HEK293T (cell line): ENCODE data around the gene SLC7A14.

Source experiments
- CTCF ChIA-PET: fragments of 350-600 bp; formaldehyde crosslinking; extraction: SDS; loops from one replicate; lab custom pipeline; 2021; ENCODE audit warnings: antibody characterized with exemption, inconsistent platforms; lab: Yijun Ruan, JAX
- POLR2A ChIA-PET: fragments of 350-600 bp; formaldehyde crosslinking; extraction: SDS; loops from one replicate; lab custom pipeline; 2020; ENCODE audit warnings: antibody characterized with exemption, inconsistent platforms; lab: Yijun Ruan, JAX
- DNase-seq: peaks from one replicate; pipeline ENCODE4 v3.0.0; 2012; ENCODE audit warnings: mixed read lengths; ENCODE audit errors: extremely low spot score
- ARNT ChIP-seq: fragments of 450-650 bp; IDR thresholded peaks from 2 replicates; pipeline ENCODE4 v1.6.1; 2017; ENCODE audit warnings: mild to moderate bottlenecking
- BHLHE40 ChIP-seq: fragments of 450-650 bp; IDR thresholded peaks from 2 replicates; pipeline ENCODE4 v1.6.1; 2016; ENCODE audit warnings: mild to moderate bottlenecking, moderate library complexity, borderline replicate concordance
- CTBP1 ChIP-seq: fragments of 450-650 bp; IDR thresholded peaks from 2 replicates; pipeline ENCODE4 v1.6.1; 2016; ENCODE audit warnings: borderline replicate concordance
- ELF4 ChIP-seq: fragments of 450-650 bp; IDR thresholded peaks from 2 replicates; pipeline ENCODE4 v1.6.1; 2017; ENCODE audit warnings: antibody characterized with exemption
- FOXA1 ChIP-seq: fragments of 450-650 bp; IDR thresholded peaks from 2 replicates; pipeline ENCODE4 v1.6.1; 2016; ENCODE audit warnings: mild to moderate bottlenecking
- FOXK2 ChIP-seq: fragments of 450-650 bp; IDR thresholded peaks from 2 replicates; pipeline ENCODE4 v1.6.1; 2016; ENCODE audit warnings: mild to moderate bottlenecking
- FOXM1 ChIP-seq: fragments of 450-650 bp; IDR thresholded peaks from 2 replicates; pipeline ENCODE4 v1.6.1; 2017; ENCODE audit warnings: mild to moderate bottlenecking, borderline replicate concordance
- HDGF ChIP-seq: fragments of 450-650 bp; IDR thresholded peaks from 2 replicates; pipeline ENCODE4 v1.6.1; 2017; ENCODE audit warnings: antibody characterized with exemption, borderline replicate concordance
- L3MBTL2 ChIP-seq: fragments of 450-650 bp; conservative IDR thresholded peaks from 2 replicates; pipeline ENCODE4 v1.6.1; 2016; ENCODE audit warnings: mild to moderate bottlenecking
- LEF1 ChIP-seq: fragments of 450-650 bp; IDR thresholded peaks from 2 replicates; pipeline ENCODE4 v1.6.1; 2017; ENCODE audit warnings: mild to moderate bottlenecking, borderline replicate concordance
- NFRKB ChIP-seq: fragments of 450-650 bp; IDR thresholded peaks from 2 replicates; pipeline ENCODE4 v1.6.1; 2016; ENCODE audit warnings: mild to moderate bottlenecking, moderate library complexity
- PKNOX1 ChIP-seq: fragments of 450-650 bp; IDR thresholded peaks from 2 replicates; pipeline ENCODE4 v1.6.1; 2016
- SP1 ChIP-seq: fragments of 450-650 bp; IDR thresholded peaks from 2 replicates; pipeline ENCODE4 v1.6.1; 2017
- SUZ12 ChIP-seq: fragments of 450-650 bp; IDR thresholded peaks from 2 replicates; pipeline ENCODE4 v1.6.1; 2016; ENCODE audit warnings: mild to moderate bottlenecking
- TARDBP ChIP-seq: fragments of 450-650 bp; IDR thresholded peaks from 2 replicates; pipeline ENCODE4 v1.6.1; 2016
- ZNF384 ChIP-seq: fragments of 450-650 bp; IDR thresholded peaks from 2 replicates; pipeline ENCODE4 v1.6.1; 2016

SLC7A14 gene

DNA sequence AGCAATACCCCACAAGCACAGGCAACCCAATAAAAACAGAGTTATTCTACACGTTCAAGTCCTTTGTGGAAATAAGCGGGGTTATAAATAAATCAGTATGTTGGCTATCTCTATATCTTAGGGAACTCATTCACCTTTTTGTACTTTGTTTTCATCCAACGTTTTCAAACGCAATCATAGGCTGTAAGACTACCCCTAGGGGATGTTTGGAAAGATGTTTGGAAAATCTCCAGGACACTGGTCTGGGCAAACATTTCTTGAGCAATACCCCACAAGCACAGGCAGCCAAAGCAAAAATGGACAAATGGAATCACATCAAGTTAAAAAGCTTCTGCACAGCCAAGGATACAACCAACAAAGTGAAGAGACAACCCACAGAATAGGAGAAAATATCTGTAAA, 97.1 kb downstream of the SLC7A14 start:
- TF ChIP-seq SP1 (no peak), ARNT (no peak), LEF1 (no peak), BHLHE40 (no peak), L3MBTL2 (no peak), FOXA1 (no peak), SUZ12 (no peak), PKNOX1 (no peak), ZNF384 (no peak), ELF4 (no peak), NFRKB (no peak), TARDBP (no peak)
- ChIA-PET POLR2A (no interaction called here), CTCF (no interaction called here)
- DNase-seq: no peak

DNA sequence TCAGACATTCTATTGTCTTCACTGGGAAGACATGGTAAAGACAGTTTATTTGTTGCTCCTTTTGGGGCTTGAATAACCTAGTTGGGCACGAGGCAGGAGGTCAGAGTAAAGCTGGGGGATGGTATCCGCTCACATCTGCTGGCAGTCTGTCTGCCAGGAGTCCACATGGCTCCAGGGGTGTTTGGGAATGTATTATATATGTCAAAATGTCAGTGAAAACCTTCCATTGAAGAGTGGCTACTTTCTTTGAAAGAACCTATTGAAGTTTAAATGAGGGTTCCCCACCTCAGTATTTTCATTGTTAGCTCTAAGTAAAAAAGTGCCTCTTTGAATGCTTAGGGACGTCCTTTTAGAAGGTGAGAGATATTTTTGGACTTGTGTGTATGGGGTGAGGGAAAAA, 98.8 kb downstream of the SLC7A14 start:
- no peak for DNase-seq
- ChIA-PET POLR2A (no interaction called here), CTCF (interaction anchor here (0.7 to 1.2 kb wide), 2 partner anchors 11 to 513 kb away, joined by 3 read pairs; no protein-coding TSS in a partner anchor)
- TF ChIP-seq ZNF384 (no peak), ELF4 (no peak), HDGF (no peak), PKNOX1 (no peak), SUZ12 (no peak), BHLHE40 (no peak), TARDBP (no peak), LEF1 (no peak)

DNA sequence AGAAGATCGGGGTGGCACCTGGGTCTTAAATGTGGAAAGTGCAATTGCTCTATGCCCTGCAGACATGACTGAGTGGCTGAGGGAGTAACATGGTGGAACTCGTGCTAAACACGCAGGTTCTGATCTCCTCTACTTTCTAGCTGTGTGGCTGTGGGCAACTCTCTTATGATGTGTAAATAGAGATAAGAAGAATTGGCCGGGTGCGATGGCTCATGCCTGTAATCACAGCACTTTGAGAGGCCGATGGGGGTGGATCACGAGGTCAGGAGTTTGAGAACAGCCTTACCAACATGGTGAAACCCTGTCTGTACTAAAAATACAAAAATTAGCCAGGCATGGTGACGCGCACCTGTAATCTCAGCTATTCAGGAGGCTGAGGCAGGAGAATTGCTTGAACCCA, 99.5 kb downstream of the SLC7A14 start:
- ChIA-PET POLR2A (no interaction called here), CTCF (interaction anchor here (1.2 kb wide), 1 partner anchor 513 kb away, joined by 3 read pairs; no protein-coding TSS in a partner anchor)
- DNase-seq: no peak
- no peak for TF ChIP-seq ELF4

GRCh38 chr3:170485696-170486095, 100.2 kb downstream of the SLC7A14 start:
- TF ChIP-seq FOXK2 (no peak), PKNOX1 (no peak), LEF1 (no peak), HDGF (no peak), FOXM1 (no peak), ELF4 (no peak), SP1 (no peak), SUZ12 (no peak), ARNT (no peak), ZNF384 (no peak), BHLHE40 (no peak), TARDBP (no peak), FOXA1 (no peak), L3MBTL2 (no peak), CTBP1 (no peak)
- CTCF ChIA-PET: interaction anchor here (1.3 kb wide), 1 partner anchor 9 kb away, joined by 4 read pairs; no protein-coding TSS in a partner anchor
- DNase-seq: no peak
- POLR2A ChIA-PET: no interaction called here

- POLR2A ChIA-PET: no interaction called here
- DNase-seq: no peak
- no peak for TF ChIP-seq SUZ12
- TF ChIP-seq SP1: no peak
- TF ChIP-seq FOXM1: no peak
- TF ChIP-seq ARNT: no peak
- no peak for TF ChIP-seq NFRKB
- no peak for TF ChIP-seq CTBP1
- TF ChIP-seq ELF4: no peak
- CTCF ChIA-PET: interaction anchor here (0.5 to 1.3 kb wide), 2 partner anchors 10 to 239 kb away, joined by 3 to 4 read pairs; no protein-coding TSS in a partner anchor
Observed at GRCh38 chr3:170485294-170485693, 100.6 kb downstream of the SLC7A14 start.

- POLR2A ChIA-PET: no interaction called here
- TF ChIP-seq ELF4 (no peak), L3MBTL2 (no peak), SUZ12 (no peak), NFRKB (no peak), ARNT (no peak), BHLHE40 (no peak), SP1 (no peak), LEF1 (no peak), ZNF384 (no peak), CTBP1 (no peak), FOXA1 (no peak), PKNOX1 (no peak), TARDBP (no peak), FOXK2 (no peak), HDGF (no peak)
- CTCF ChIA-PET: interaction anchor here (0.5 to 1.3 kb wide), 2 partner anchors 10 to 239 kb away, joined by 3 to 4 read pairs; no protein-coding TSS in a partner anchor
- no peak for DNase-seq
Observed at GRCh38 chr3:170484869-170485268, 101.0 kb downstream of the SLC7A14 start.
